ENCODE data around the gene CDH13. TPM values are rescaled to one million over a fixed set of nuclear protein-coding genes. Genes with fewer than 3 reads are reported as not detected.
A peak's percentile ranks its signal among the peaks of the same experiment; 100 is the strongest.

Gene CDH13
- total RNA-seq, 4 donors from 2014 or later, result 12.5 to 35.9 (median 22.1) TPM

- no peak for TF ChIP-seq CTCF (IDR thresholded peaks at IDR 0.05)
- ATAC-seq (ENCODE audit: low FRiP score), result no peak
- no peak for DNase-seq (ENCODE audit: low spot score)
Measured at GRCh38 chr16:83682868-83683235, 1056.1 kb downstream of the CDH13 start.

GRCh38 chr16:83685615-83686165 lies 1058.9 kb downstream of the CDH13 start:
- TF ChIP-seq CTCF (IDR thresholded peaks at IDR 0.05), result no peak
- ATAC-seq (ENCODE audit: low FRiP score), result no peak
- no peak for DNase-seq (ENCODE audit: low spot score)

GRCh38 chr16:83686726-83687125 lies 1060.0 kb downstream of the CDH13 start:
- TF ChIP-seq CTCF (IDR thresholded peaks at IDR 0.05), result no peak
- DNase-seq (ENCODE audit: low spot score), result no peak
- no peak for ATAC-seq (ENCODE audit: low FRiP score)

- ATAC-seq (ENCODE audit: low FRiP score) (peak; percentile 66), DNase-seq (ENCODE audit: low spot score) (no peak)
- TF ChIP-seq CTCF (IDR thresholded peaks at IDR 0.05), result no peak
Measured at GRCh38 chr16:83689385-83689831, 1062.6 kb downstream of the CDH13 start.

- ATAC-seq (ENCODE audit: low FRiP score), result no peak
- no peak for TF ChIP-seq CTCF (IDR thresholded peaks at IDR 0.05)
- DNase-seq (ENCODE audit: low spot score), result no peak
Measured at GRCh38 chr16:83692224-83692623, 1065.5 kb downstream of the CDH13 start.

GRCh38 chr16:83698964-83699363 lies 1072.2 kb downstream of the CDH13 start:
- no peak for TF ChIP-seq CTCF (IDR thresholded peaks at IDR 0.05)
- ATAC-seq (ENCODE audit: low FRiP score), result no peak
- no peak for DNase-seq (ENCODE audit: low spot score)

- no peak for TF ChIP-seq CTCF (IDR thresholded peaks at IDR 0.05)
- no peak for ATAC-seq (ENCODE audit: low FRiP score)
- DNase-seq (ENCODE audit: low spot score), result no peak
Measured at GRCh38 chr16:83699817-83700216, 1073.0 kb downstream of the CDH13 start.
